Left ventricle myocardium superior (tissue), 1 donor: Measurements from ENCODE around the gene NAALAD2. TPM values are rescaled to one million over a fixed set of nuclear protein-coding genes. Genes with fewer than 3 reads are reported as not detected.
"Not testable (repeated sequence)": the region's sequence is repeated elsewhere in the genome, so short reads cannot be mapped to it uniquely, and the experiment has no call there.

Source experiments
- ATAC-seq: fragments of 200-7000 bp; cut with Tn5 transposase; one replicate; pipeline ENCODE4 v1.9.1; 2020; ENCODE audit warnings: mild to moderate bottlenecking, moderate library complexity
- DNase-seq: peaks from one replicate; pipeline ENCODE4 v3.0.0-alpha.2; 2020
- intact Hi-C: fragments of 100-400 bp; cut with micrococcal nuclease; formaldehyde crosslinking; loops from one replicate; pipeline ENCODE4 v1.11.0; 2022
- total RNA-seq: library from RNA; stranded (reverse); fragmentation: NEBNext Ultra II Directional; extraction: Animal tissue kit (Norgen Biotek cat#: 25700); gene quantifications from one replicate; pipeline ENCODE4 v1.2.1, GENCODE V29; 2021
- donor health status: DM: no; HTN: yes; CAD: no; lungs with severe emphysema.

Gene NAALAD2
- total RNA-seq, 1 donor from 2014 or later = 1.8 TPM

DNA sequence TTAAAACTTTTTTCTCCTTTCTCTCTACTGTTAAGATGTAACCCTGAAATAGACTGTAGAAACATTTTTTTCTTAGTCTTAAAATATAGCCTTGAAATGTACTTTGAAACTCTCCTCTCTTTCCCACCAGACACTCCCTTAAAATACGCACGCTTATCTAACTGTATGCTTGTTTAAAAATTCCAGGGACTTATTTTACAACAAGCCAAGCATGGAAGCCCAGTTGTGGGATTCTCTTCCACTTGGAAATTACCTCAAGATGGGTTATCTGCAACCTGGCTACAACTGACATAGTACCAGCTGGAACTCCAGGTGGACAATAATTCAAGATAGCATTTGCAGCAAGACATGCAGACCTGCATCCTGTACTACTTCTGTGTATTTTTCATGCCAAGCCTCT, 100.5 kb downstream of the NAALAD2 start:
- DNase-seq (no peak), ATAC-seq (no peak)
- intact Hi-C loops = no loop called here

- DNase-seq (no peak), ATAC-seq (no peak)
- intact Hi-C loops = no loop called here
These were observed 101.1 kb downstream of the NAALAD2 start for GRCh38 chr11:90235526-90235925.

GRCh38 chr11:90237004-90237403, 102.5 kb downstream of the NAALAD2 start:
- intact Hi-C loops = no loop called here
- DNase-seq (no peak), ATAC-seq (no peak)

DNA sequence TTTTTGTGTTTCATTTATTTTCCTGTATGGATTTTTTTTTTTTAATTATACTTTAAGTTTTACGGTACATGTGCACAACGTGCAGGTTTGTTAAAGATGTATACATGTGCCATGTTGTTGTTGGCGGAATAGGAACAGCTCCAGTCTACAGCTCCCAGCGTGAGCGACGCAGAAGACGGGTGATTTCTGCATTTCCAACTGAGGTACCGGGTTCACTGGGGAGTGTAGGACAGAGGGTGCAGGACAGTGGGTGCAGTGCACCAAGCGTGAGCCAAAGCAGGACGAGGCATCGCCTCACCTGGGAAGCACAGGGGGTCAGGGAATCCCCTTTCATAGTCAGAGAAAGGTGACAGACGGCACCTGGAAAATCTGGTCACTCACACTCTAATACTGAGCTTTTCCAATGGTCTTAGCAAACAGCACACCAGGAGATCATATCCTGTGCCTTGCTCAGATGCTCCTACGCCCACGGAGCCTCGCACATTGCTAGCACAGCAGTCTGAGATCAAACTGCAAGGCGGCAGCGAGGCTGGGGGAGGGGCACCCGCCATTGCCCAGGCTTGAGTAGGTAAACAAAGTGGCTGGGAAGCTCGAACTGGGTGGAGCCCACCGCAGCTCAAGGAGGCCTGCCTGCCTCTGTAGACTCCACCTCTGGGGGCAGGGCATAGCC, 105.6 kb downstream of the NAALAD2 start:
- intact Hi-C loops, ATAC-seq, DNase-seq: not testable (repeated sequence)

- DNase-seq (no peak), ATAC-seq (no peak)
- intact Hi-C loops = no loop called here
These were observed 107.0 kb downstream of the NAALAD2 start for GRCh38 chr11:90241414-90241813.

Other genes starting within 250 kb of the NAALAD2 start
- gene TRIM49D1, start 212.4 kb upstream of the NAALAD2 start, total RNA-seq = not detected
- gene TRIM49D2, start 210.6 kb upstream of the NAALAD2 start, total RNA-seq = not detected
- gene TRIM64, start 168.6 kb upstream of the NAALAD2 start, total RNA-seq = not detected
- gene TRIM49C, start 103.6 kb upstream of the NAALAD2 start, total RNA-seq = not detected
- gene UBTFL1, start 48.7 kb upstream of the NAALAD2 start, total RNA-seq = not detected
- 37.9 TPM for gene CHORDC1, start 88.4 kb downstream of the NAALAD2 start, total RNA-seq